Left forelimb (tissue), 1 donor: ENCODE data around the gene SMIM15.

Source experiments
- DNase-seq: peaks from one replicate; pipeline ENCODE4 v3.0.0-alpha.2; 2018; ENCODE audit warnings: low spot score

Gene SMIM15

DNA sequence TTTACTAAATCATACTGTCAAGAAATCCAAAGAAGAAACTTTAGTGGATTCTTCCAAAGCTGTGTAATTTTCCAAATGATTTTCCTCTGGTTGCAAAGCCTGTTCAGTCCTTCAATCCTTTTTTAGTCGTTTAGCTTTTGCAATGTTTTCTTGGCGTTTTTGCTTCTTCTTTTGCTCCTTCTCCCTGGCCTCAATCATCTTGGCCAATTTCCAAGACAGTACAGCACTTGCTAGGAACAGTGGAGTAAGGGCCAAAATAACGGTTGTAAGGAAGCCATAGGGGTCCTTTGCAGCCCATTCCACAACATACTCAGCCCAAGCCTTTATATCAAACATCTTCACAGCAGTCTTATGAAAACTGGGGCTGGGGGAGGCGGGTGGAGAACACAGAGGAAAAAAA is 2.4 kb downstream of the SMIM15 start:
- DNase-seq, result no peak

GRCh38 chr5:61159070-61159469 is 3.2 kb downstream of the SMIM15 start:
- no peak for DNase-seq

- no peak for DNase-seq
Measured at GRCh38 chr5:61151893-61152292, 10.4 kb downstream of the SMIM15 start.

DNA sequence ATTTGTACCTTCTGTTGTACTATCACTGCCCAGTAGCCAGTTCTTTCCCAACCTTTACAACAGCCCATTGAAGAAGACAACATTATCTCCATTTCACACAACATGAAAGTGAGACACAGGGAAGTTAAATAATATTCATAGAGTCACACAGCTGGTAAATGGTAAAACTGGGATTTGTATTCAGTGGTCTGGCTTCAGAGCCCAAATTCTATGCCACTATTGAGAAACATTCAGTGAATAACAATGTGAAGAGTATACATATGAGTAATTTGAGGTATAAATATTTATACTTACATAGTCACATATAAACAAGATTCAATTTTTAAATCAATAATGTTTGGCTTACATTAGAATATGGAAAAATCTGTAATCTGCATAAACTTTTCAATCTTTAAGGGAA is 13.8 kb downstream of the SMIM15 start:
- no peak for DNase-seq

DNA sequence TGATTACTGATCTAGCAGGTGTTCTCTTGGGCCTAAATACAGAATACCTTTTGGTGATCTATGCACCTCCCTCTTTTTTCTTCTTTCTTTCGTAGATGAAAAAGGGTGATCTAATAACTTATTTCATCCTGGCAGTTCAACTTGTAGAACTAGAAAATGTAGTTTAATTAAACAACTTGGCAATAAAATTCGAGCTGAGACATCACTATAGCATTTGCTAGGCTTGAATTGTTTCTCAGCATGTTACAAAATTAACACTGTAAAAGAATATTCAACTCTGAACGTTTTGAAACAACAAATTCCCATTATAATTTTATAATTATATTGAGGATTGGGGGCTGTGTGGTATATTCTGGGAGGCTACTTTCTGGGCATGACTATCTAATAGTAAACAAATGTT is 19.5 kb downstream of the SMIM15 start:
- DNase-seq, result no peak

- DNase-seq, result no peak
Measured at GRCh38 chr5:61142391-61142790, 19.9 kb downstream of the SMIM15 start.

DNA sequence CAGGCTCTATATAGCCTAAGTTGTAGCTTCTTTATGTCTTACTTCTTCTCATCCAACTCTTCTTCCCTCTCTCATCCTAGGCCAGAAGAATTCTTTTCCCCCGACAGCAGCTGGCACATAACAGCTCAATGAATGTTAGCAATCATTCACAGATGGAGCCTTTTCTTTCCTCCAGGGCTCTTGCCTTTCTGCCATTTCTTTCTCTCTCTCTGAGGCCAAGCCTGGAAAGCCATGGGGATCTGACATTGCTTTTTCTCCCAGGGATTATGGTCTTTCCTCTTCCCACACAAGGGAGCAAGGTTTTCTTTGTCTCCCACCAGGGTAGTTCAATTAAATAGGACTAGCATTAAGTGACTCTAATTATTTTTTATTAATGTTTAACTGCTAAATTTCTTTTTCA is 20.5 kb downstream of the SMIM15 start:
- no peak for DNase-seq

DNA sequence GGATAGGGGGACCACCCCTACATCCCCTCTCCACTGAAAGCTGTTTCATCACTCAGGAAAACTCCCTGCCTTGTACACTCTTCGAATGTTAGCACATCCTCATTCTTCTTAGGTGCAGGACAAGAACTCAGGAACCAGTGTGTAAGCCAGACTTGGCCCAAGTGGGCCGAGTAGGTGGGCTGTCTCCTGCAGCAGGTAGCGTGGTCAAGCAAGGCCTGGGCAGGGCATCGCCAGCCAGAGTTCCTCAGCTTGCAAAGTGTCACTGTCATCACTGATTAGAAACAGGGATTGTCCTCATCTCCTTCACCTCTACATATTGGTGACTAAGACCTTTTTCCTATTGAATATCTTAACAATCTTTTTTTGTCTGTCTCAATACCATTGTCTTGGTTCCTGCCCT is 22.3 kb downstream of the SMIM15 start:
- DNase-seq, result no peak

- no peak for DNase-seq
Measured at GRCh38 chr5:61139094-61139873, 23.0 kb downstream of the SMIM15 start.

GRCh38 chr5:61137835-61138234 is 24.4 kb downstream of the SMIM15 start:
- DNase-seq, result no peak

GRCh38 chr5:61132559-61132958 is 29.7 kb downstream of the SMIM15 start:
- no peak for DNase-seq

DNA sequence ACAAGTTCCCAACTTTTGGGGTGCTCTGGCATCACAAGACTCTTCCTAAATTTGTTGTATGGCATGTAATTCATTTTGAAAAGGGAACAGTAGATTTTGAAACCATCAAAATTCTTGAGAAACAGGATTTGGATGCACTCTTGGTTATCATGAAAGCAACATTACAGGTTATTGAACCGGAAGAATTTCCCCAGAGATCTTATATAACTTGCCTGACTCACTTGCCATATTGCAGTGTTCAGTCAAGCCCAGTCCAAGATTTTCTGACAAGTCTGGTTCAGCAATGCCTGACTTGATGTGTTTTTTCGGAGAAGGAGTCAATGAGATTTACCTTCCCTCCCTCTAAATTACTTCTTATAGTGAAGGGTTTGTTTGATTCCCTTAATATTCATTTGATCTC is 32.0 kb downstream of the SMIM15 start:
- no peak for DNase-seq

GRCh38 chr5:61123145-61123544 is 39.1 kb downstream of the SMIM15 start:
- no peak for DNase-seq

DNA sequence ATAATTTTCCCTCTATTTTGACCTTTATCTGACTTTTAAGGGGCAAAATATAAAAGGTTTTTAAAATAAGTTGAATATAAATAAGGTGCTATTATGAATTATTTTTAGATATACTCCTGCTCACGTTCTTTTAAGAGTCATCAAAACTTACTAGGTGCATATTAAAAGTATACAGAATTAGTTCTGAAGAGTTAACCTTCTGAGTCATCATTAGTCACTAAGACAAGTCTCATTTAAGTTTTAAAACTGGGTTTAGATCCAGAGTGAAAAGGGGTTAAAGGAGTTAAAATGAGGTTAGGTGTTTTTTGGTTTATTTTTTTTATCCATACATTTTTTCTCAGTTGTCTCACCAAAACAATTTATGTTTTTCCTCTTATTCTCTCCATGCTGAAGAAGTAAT is 41.7 kb downstream of the SMIM15 start:
- DNase-seq, result no peak

- no peak for DNase-seq
Measured at GRCh38 chr5:61119066-61119465, 43.2 kb downstream of the SMIM15 start.

DNA sequence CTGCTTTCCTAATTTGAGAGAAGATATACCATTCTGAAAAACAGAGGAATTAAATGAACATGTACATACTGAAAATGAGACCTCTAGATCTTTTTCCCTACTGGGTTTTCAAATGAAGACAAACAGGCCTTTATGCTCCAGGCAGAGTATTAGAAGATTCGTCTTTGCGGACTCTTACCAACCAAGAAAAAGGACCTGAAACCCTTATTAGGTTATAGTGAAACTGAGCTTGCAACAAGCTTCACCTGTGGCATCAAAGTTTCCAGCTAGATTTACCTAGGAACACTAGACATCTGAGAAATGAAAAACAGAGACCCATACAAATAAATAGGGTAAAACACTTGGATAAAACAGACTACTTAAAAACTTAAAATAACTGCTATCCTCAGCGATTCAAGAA is 46.3 kb downstream of the SMIM15 start:
- no peak for DNase-seq

DNA sequence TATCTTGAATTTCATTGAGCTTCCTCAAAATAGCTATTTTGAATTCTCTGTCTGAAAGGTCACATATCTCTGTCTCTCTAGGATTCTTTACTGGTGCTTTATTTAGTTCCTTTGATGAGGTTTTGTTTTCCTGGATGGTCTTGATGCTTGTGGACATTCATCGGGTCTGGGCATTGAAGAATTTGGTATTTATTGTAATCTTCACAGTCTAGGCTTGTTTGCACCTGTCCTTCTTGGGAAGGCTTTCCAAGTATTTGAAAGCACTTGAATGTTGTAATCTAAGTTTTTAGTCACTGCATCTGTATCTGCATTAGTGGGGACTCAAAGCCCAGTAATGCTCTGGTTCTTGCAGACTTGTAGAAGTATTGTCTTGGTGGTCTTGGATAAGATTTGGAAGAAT is 47.8 kb downstream of the SMIM15 start:
- no peak for DNase-seq
